H1 (cell line): ENCODE data around the gene NOXRED1. TPM values are rescaled to one million over a fixed set of nuclear protein-coding genes. Genes with fewer than 3 reads are reported as not detected.

ENCODE experiments used
- CTCF ChIA-PET: fragments of 300-600 bp; sonication (Branson Sonifier 250); formaldehyde crosslinking; loops from one replicate; lab custom pipeline; 2021; ENCODE audit not compliant: partially characterized antibody; lab: Charles Lee
- POLR2A ChIA-PET: fragments of 300-600 bp; sonication (Branson Sonifier 250); formaldehyde crosslinking; loops from one replicate; lab custom pipeline; 2021; ENCODE audit warnings: inconsistent platforms; ENCODE audit not compliant: partially characterized antibody; lab: Charles Lee
- DNase-seq, 2 experiments: peaks; one replicate each; pipeline versions ENCODE4 v3.0.0 to v3.0.0-alpha.2; 2010 to 2022; ENCODE audit warnings: low spot score in 2 of 2, low read depth in 1 of 2, mixed read lengths in 1 of 2
- FAIRE-seq: peaks from 2 replicates; lab custom pipeline; 2011; peaks lifted over from hg19 to GRCh38; lab: Jason Lieb, UNC
- H2AFZ ChIP-seq: 2 replicates; pipeline ENCODE4 v1.8.1; 2012; ENCODE audit warnings: low read length, inconsistent platforms
- H2AK5ac ChIP-seq: 2 replicates; pipeline ENCODE4 v1.6.1; 2013; ENCODE audit warnings: low read depth, low read length
- H2BK120ac ChIP-seq: replicated peaks from 2 replicates; pipeline ENCODE3; 2013; ENCODE audit warnings: low read depth, low read length, inconsistent platforms
- H2BK12ac ChIP-seq: 2 replicates; pipeline ENCODE4 v1.6.1; 2013; ENCODE audit warnings: low read depth, low read length
- H2BK15ac ChIP-seq: 2 replicates; pipeline ENCODE4 v1.6.1; 2013; ENCODE audit warnings: low read length
- H2BK20ac ChIP-seq: 2 replicates; pipeline ENCODE4 v1.6.1; 2013; ENCODE audit warnings: low read length
- H2BK5ac ChIP-seq: 2 replicates; pipeline ENCODE4 v1.6.1; 2013; ENCODE audit warnings: low read depth, low read length
- H3K14ac ChIP-seq: 2 replicates; pipeline ENCODE4 v1.6.1; 2013; ENCODE audit warnings: inconsistent platforms; ENCODE audit not compliant: insufficient read length
- H3K18ac ChIP-seq: 2 replicates; pipeline ENCODE4 v1.6.1; 2013; ENCODE audit warnings: low read length; ENCODE audit errors: extremely low read depth
- H3K23ac ChIP-seq: 2 replicates; pipeline ENCODE4 v1.6.1; 2013; ENCODE audit warnings: inconsistent platforms; ENCODE audit not compliant: insufficient read length
- H3K23me2 ChIP-seq: 2 replicates; pipeline ENCODE4 v1.6.1; 2013; ENCODE audit warnings: low read depth, low read length
- H3K27ac ChIP-seq: 2 replicates; pipeline ENCODE4 v1.6.1; 2011; ENCODE audit warnings: low read depth, low read length, inconsistent platforms
- H3K27me3 ChIP-seq, 4 experiments: replicated peaks in 1 of 4; 1 replicate in 1 of 4; 2 replicates in 3 of 4; pipeline versions ENCODE4 v1.6.1 to v1.8.1; 2011 to 2013; ENCODE audit warnings: low read length in 3 of 4, mild to moderate bottlenecking in 3 of 4, inconsistent platforms in 2 of 4, mixed read lengths in 2 of 4, moderate library complexity in 1 of 4; ENCODE audit not compliant: control insufficient read depth in 3 of 4, insufficient read depth in 3 of 4; ENCODE audit errors: extremely low read depth in 1 of 4
- H3K36me3 ChIP-seq, 4 experiments: 2 replicates each; pipeline versions ENCODE4 v1.6.1 to v1.8.1; 2011 to 2013; ENCODE audit warnings: mild to moderate bottlenecking in 4 of 4, low read length in 3 of 4, moderate library complexity in 2 of 4, control low read depth in 1 of 4, inconsistent platforms in 1 of 4; ENCODE audit not compliant: insufficient read depth in 4 of 4, control insufficient read depth in 2 of 4
- H3K4ac ChIP-seq: replicated peaks from 2 replicates; pipeline ENCODE3; 2013; ENCODE audit warnings: low read length, low read depth, mixed read lengths, inconsistent platforms; ENCODE audit not compliant: insufficient read length
- H3K4me1 ChIP-seq, 4 experiments: replicated peaks in 1 of 4; 1 replicate in 1 of 4; 2 replicates in 3 of 4; pipeline versions ENCODE4 v1.6.1 to v1.8.1; 2011 to 2013; ENCODE audit warnings: low read length in 3 of 4, inconsistent platforms in 2 of 4, mixed read lengths in 1 of 4; ENCODE audit not compliant: insufficient read depth in 4 of 4, control insufficient read depth in 3 of 4
- H3K4me2 ChIP-seq, 2 experiments: 2 replicates each; pipeline versions ENCODE4 v1.6.1 to v1.8.1; 2011 to 2013; ENCODE audit warnings: low read depth in 2 of 2, low read length in 2 of 2, control low read depth in 1 of 2, inconsistent platforms in 1 of 2, mild to moderate bottlenecking in 1 of 2; ENCODE audit not compliant: insufficient read depth in 1 of 2
- H3K4me3 ChIP-seq, 4 experiments: fragments of 200-600, 300-600 bp in 1 of 4; sonication (generic), shearing (Covaris generic), sonication (Bioruptor Twin) in 1 of 4; 2 replicates each; pipeline versions ENCODE4 v1.5.1 to v1.8.1; 2011 to 2016; ENCODE audit warnings: low read length in 4 of 4, low read depth in 3 of 4, control low read depth in 2 of 4, inconsistent platforms in 2 of 4, mild to moderate bottlenecking in 2 of 4, mixed read lengths in 1 of 4, moderate library complexity in 1 of 4; ENCODE audit not compliant: insufficient read depth in 2 of 4; ENCODE audit errors: extremely low read depth in 1 of 4
- H3K56ac ChIP-seq: replicated peaks from 2 replicates; pipeline ENCODE3; 2013; ENCODE audit warnings: low read depth, mild to moderate bottlenecking, mixed read lengths, low read length, inconsistent platforms; ENCODE audit not compliant: insufficient read length
- H3K79me1 ChIP-seq: 2 replicates; pipeline ENCODE4 v1.6.1; 2013; ENCODE audit warnings: low read depth, low read length, control low read depth
- H3K79me2 ChIP-seq, 2 experiments: 2 replicates each; pipeline versions ENCODE4 v1.6.1 to v1.8.1; 2012 to 2013; ENCODE audit warnings: low read length in 2 of 2, mild to moderate bottlenecking in 2 of 2, inconsistent platforms in 1 of 2; ENCODE audit not compliant: insufficient read depth in 2 of 2, control insufficient read depth in 1 of 2
- H3K9ac ChIP-seq, 4 experiments: replicated peaks in 1 of 4; 1 replicate in 1 of 4; 2 replicates in 3 of 4; pipeline versions ENCODE4 v1.6.1 to v1.8.1; 2011 to 2013; ENCODE audit warnings: low read depth in 3 of 4, low read length in 3 of 4, control low read depth in 2 of 4, mild to moderate bottlenecking in 2 of 4, moderate library complexity in 2 of 4, inconsistent platforms in 1 of 4; ENCODE audit errors: extremely low read depth in 1 of 4
- H3K9me3 ChIP-seq, 2 experiments: 2 replicates each; pipeline versions ENCODE4 v1.6.1 to v1.8.1; 2012 to 2013; ENCODE audit warnings: mild to moderate bottlenecking in 2 of 2, moderate library complexity in 2 of 2, control low read depth in 1 of 2, inconsistent platforms in 1 of 2, low read depth in 1 of 2, low read length in 1 of 2, mixed read lengths in 1 of 2; ENCODE audit not compliant: insufficient read depth in 2 of 2
- H4K20me1 ChIP-seq, 2 experiments: replicated peaks in 1 of 2; 2 replicates each; pipeline versions ENCODE3 to v1.8.1; 2011 to 2013; ENCODE audit warnings: inconsistent platforms in 2 of 2, low read length in 2 of 2, mild to moderate bottlenecking in 1 of 2; ENCODE audit not compliant: insufficient read depth in 2 of 2, control insufficient read depth in 1 of 2
- H4K5ac ChIP-seq: 2 replicates; pipeline ENCODE4 v1.6.1; 2013; ENCODE audit warnings: low read length, low read depth, mixed read lengths, inconsistent platforms; ENCODE audit not compliant: insufficient read length
- H4K8ac ChIP-seq: 2 replicates; pipeline ENCODE4 v1.8.0; 2013; ENCODE audit warnings: mild to moderate bottlenecking, moderate library complexity, low read length, inconsistent platforms; ENCODE audit not compliant: insufficient read depth; ENCODE audit errors: extremely low read depth
- H4K91ac ChIP-seq: replicated peaks from 2 replicates; pipeline ENCODE3; 2013; ENCODE audit warnings: low read length, mixed read lengths, inconsistent platforms; ENCODE audit not compliant: insufficient read length
- EGR1 ChIP-seq: IDR thresholded peaks from 2 replicates; pipeline ENCODE4 v1.6.1; 2011; ENCODE audit warnings: low read depth, low read length, borderline replicate concordance
- NANOG ChIP-seq: IDR thresholded peaks from 2 replicates; pipeline ENCODE4 v1.6.1; 2011; ENCODE audit warnings: low read length, low read depth, mild to moderate bottlenecking, inconsistent platforms; ENCODE audit not compliant: insufficient read depth, poor library complexity, severe bottlenecking
- TAF1 ChIP-seq: IDR thresholded peaks from 2 replicates; pipeline ENCODE4 v1.6.1; 2011; ENCODE audit warnings: mild to moderate bottlenecking, low read depth, low read length
- WGBS, 2 experiments: shearing (Covaris generic) in 1 of 2; methylation state at CpG; one replicate each; pipeline versions ENCODE4 v1.1.6 to v1.1.7; 2013 to 2015; ENCODE audit warnings: low lambda C conversion rate in 2 of 2, mixed read lengths in 2 of 2, inconsistent platforms in 1 of 2, low coverage in 1 of 2, missing lambda C conversion rate in 1 of 2; ENCODE audit not compliant: insufficient replicate concordance in 2 of 2, insufficient coverage in 1 of 2, insufficient read length in 1 of 2; ENCODE audit errors: extremely low coverage in 1 of 2, missing lambda C conversion rate in 1 of 2; 5-methylcytosine and 5-hydroxymethylcytosine counted together
- polyA plus RNA-seq, 7 experiments: library from polyadenylated mRNA; depleted of rRNA in 3 of 7; stranded (reverse) in 5 of 7; unstranded in 2 of 7; fragments of >200 nt in 5 of 7; fragments of 200-250 nt in 2 of 7; gene quantifications; 1 replicate in 5 of 7; 2 replicates in 1 of 7; 4 replicates in 1 of 7; pipeline versions ENCODE4 v1.2.1 to v1.2.3, GENCODE V29; 2011 to 2013; ENCODE audit warnings: missing spikeins in 2 of 7, mixed read lengths in 2 of 7
- total RNA-seq: library from RNA; stranded (reverse); fragmentation: NEBNext Ultra II Directional; extraction: Animal tissue kit (Norgen Biotek cat#: 25700); gene quantifications from 2 replicates; pipeline ENCODE4 v1.2.1, GENCODE V29; 2021

Gene NOXRED1
- total and polyA plus RNA-seq, 2 of the 8 experiments (the other 6 are each of a cell fraction or from before 2014, with no cell fraction given), result 0.23 to 0.48 TPM

- H3K4me1 ChIP-seq, result no peaks in the 10 kb centered on the region
- no peak overlapping the region for H2BK120ac ChIP-seq
- H2BK20ac ChIP-seq, result no peak overlapping the region
- POLR2A ChIA-PET, result no interaction called here
- H4K91ac ChIP-seq, result no peak overlapping the region
- H3K4me2 ChIP-seq, result no peak overlapping the region
- H3K9ac ChIP-seq, result no peak overlapping the region
- TF ChIP-seq EGR1 (no peak), NANOG (no peak), TAF1 (no peak)
- 81% methylated on average over 2 of the region's 2 CpGs; no CpG with 5 or more reads in 1 of the 2 experiments for WGBS, 2 experiments
- no peak overlapping the region for H2BK15ac ChIP-seq
- no peak overlapping the region for H3K4me3 ChIP-seq
- peaks cover 2 to 24% (median 19%) of the 10 kb centered on the region in 4 experiments; a peak in 6 of 8 replicates for H3K36me3 ChIP-seq
- H2BK5ac ChIP-seq, result no peak overlapping the region
- FAIRE-seq (no peak), DNase-seq (no peak)
- no peak overlapping the region for H4K5ac ChIP-seq
- H3K23me2 ChIP-seq, result no peaks in the 10 kb centered on the region
- no peaks in the 10 kb centered on the region for H3K9me3 ChIP-seq
- H4K20me1 ChIP-seq, result no peaks in the 10 kb centered on the region
- no peak overlapping the region for H3K4ac ChIP-seq
- H3K79me2 ChIP-seq, result no peaks in the 10 kb centered on the region
- no peak overlapping the region for H3K56ac ChIP-seq
- no peak overlapping the region for H3K23ac ChIP-seq
- no peaks in the 10 kb centered on the region for H3K27me3 ChIP-seq
- no peak overlapping the region for H2BK12ac ChIP-seq
- no peak overlapping the region for H4K8ac ChIP-seq
- no peak overlapping the region for H3K14ac ChIP-seq
- no peak overlapping the region for H2AFZ ChIP-seq
- no peak overlapping the region for H3K18ac ChIP-seq
- no peak overlapping the region for H3K27ac ChIP-seq
- CTCF ChIA-PET, result interaction anchor here (0.6 kb wide), 2 partner anchors 126 to 261 kb away, joined by 3 read pairs; no protein-coding TSS in a partner anchor
- H2AK5ac ChIP-seq, result no peak overlapping the region
- no peaks in the 10 kb centered on the region for H3K79me1 ChIP-seq
Measured at GRCh38 chr14:77442196-77442595, 18.9 kb upstream of the NOXRED1 start.
